HepG2 (cell line): Measurements from ENCODE around the gene EEF2. TPM values are rescaled to one million over a fixed set of nuclear protein-coding genes. Genes with fewer than 3 reads are reported as not detected.

Experiments used
- ATAC-seq: fragments of 200-7000 bp; cut with Tn5 transposase; 3 replicates; pipeline ENCODE4 v1.9.1; 2020; ENCODE audit warnings: mild to moderate bottlenecking, moderate library complexity
- BruUV-seq: library from RNA; stranded (reverse); fragments of 400-500 nt; replicated peaks from 2 replicates; lab custom pipeline; 2021; lab: Mats Ljungman, UMichigan
- CTCF ChIA-PET: fragments of 300-600 bp; formaldehyde crosslinking; extraction: SDS; loops from one replicate; lab custom pipeline; 2021; ENCODE audit warnings: low total read pairs, inconsistent platforms, low intra/inter-chr PET ratio; lab: Yijun Ruan, JAX
- POLR2A ChIA-PET: fragments of 350-600 bp; sonication (Branson Sonifier 250); formaldehyde crosslinking; loops from one replicate; lab custom pipeline; 2020; ENCODE audit warnings: antibody characterized with exemption, inconsistent platforms; lab: Yijun Ruan, JAX
- DNase-seq: peaks from one replicate; pipeline ENCODE4 v3.0.0-alpha.2; 2015; ENCODE audit warnings: low spot score
- FAIRE-seq: peaks from 3 replicates; lab custom pipeline; 2011; peaks lifted over from hg19 to GRCh38; lab: Jason Lieb, UNC
- H2AFZ ChIP-seq: one replicate; pipeline ENCODE4 v1.6.1; 2011; ENCODE audit warnings: low read length, inconsistent platforms
- H3K27ac ChIP-seq: fragments of 300-600 bp; 3 replicates; pipeline ENCODE4 v1.8.0; 2011; ENCODE audit warnings: mixed run types, mild to moderate bottlenecking, mixed read lengths, low read length, inconsistent platforms; ENCODE audit not compliant: insufficient read depth; ENCODE audit errors: extremely low read length
- H3K27me3 ChIP-seq, 2 experiments: fragments of 200-600 bp in 1 of 2; 2 replicates in 1 of 2; 3 replicates in 1 of 2; pipeline versions ENCODE4 v1.6.0 to v1.8.0; 2011; ENCODE audit warnings: low read length in 2 of 2, mild to moderate bottlenecking in 2 of 2, moderate library complexity in 2 of 2, inconsistent platforms in 1 of 2; ENCODE audit not compliant: insufficient read depth in 2 of 2, control insufficient read depth in 1 of 2
- H3K36me3 ChIP-seq, 2 experiments: fragments of 200-600 bp in 1 of 2; replicated peaks in 1 of 2; 2 replicates in 1 of 2; 3 replicates in 1 of 2; pipeline versions ENCODE4 v1.5.1 to v1.8.0; 2011; ENCODE audit warnings: low read length in 2 of 2, inconsistent platforms in 1 of 2; ENCODE audit not compliant: insufficient read depth in 2 of 2, control insufficient read depth in 1 of 2
- H3K4me1 ChIP-seq: 2 replicates; pipeline ENCODE4 v1.5.1; 2012; ENCODE audit warnings: low read length, inconsistent platforms; ENCODE audit not compliant: insufficient read depth
- H3K4me2 ChIP-seq: 2 replicates; pipeline ENCODE4 v1.6.0; 2011; ENCODE audit warnings: low read depth, low read length, inconsistent platforms
- H3K4me3 ChIP-seq, 3 experiments: fragments of 200-600 bp in 1 of 3; sonication (generic), shearing (Covaris generic) in 1 of 3; replicated peaks in 1 of 3; 2 replicates each; pipeline ENCODE4 v1.5.1; 2011 to 2016; ENCODE audit warnings: low read length in 3 of 3, inconsistent platforms in 2 of 3, low read depth in 2 of 3, mild to moderate bottlenecking in 2 of 3, control low read depth in 1 of 3, mixed read lengths in 1 of 3; ENCODE audit not compliant: insufficient read depth in 1 of 3
- H3K79me2 ChIP-seq: one replicate; pipeline ENCODE4 v1.6.1; 2011; ENCODE audit warnings: low read length, inconsistent platforms; ENCODE audit not compliant: insufficient read depth
- H3K9ac ChIP-seq: 2 replicates; pipeline ENCODE4 v1.6.0; 2011; ENCODE audit warnings: mild to moderate bottlenecking, low read depth, low read length, inconsistent platforms; ENCODE audit not compliant: insufficient read depth
- H3K9me3 ChIP-seq: 2 replicates; pipeline ENCODE4 v1.5.1; 2012; ENCODE audit warnings: mild to moderate bottlenecking, low read length
- H4K20me1 ChIP-seq: 2 replicates; pipeline ENCODE4 v1.6.0; 2011; ENCODE audit warnings: inconsistent platforms, mild to moderate bottlenecking, low read length, moderate library complexity; ENCODE audit not compliant: insufficient read depth
- CSRNP2 ChIP-seq: sonication (generic); formaldehyde crosslinking; conservative IDR thresholded peaks from 2 replicates; pipeline ENCODE4 v1.8.0; 2022; ENCODE audit warnings: low read depth, missing genetic modification reagents
- FOXJ3 ChIP-seq: sonication (generic); formaldehyde crosslinking; IDR thresholded peaks from 2 replicates; pipeline ENCODE4 v1.4.0; 2020; ENCODE audit warnings: missing genetic modification reagents, mild to moderate bottlenecking, borderline replicate concordance
- IRF9 ChIP-seq: sonication (generic); formaldehyde crosslinking; IDR thresholded peaks from 2 replicates; pipeline ENCODE4 v1.8.0; 2022; ENCODE audit warnings: missing genetic modification reagents, mild to moderate bottlenecking, borderline replicate concordance
- NFATC3 ChIP-seq: sonication (generic); formaldehyde crosslinking; IDR thresholded peaks from 2 replicates; pipeline ENCODE4 v1.5.1; 2020; ENCODE audit warnings: mild to moderate bottlenecking, missing genetic modification reagents
- POLR2A ChIP-seq, 2 experiments: IDR thresholded peaks; 2 replicates each; pipeline ENCODE4 v1.6.1; 2011; ENCODE audit warnings: low read depth in 2 of 2, low read length in 2 of 2, mild to moderate bottlenecking in 1 of 2, moderate library complexity in 1 of 2; ENCODE audit not compliant: insufficient read depth in 1 of 2
- POLR2AphosphoS2 ChIP-seq: IDR thresholded peaks from 2 replicates; pipeline ENCODE4 v1.6.1; 2011; ENCODE audit warnings: low read depth, low read length, improper control_type of control experiment
- POLR2G ChIP-seq: fragments of 200-400 bp; formaldehyde crosslinking; IDR thresholded peaks from 2 replicates; pipeline ENCODE4 v1.6.1; 2018; ENCODE audit warnings: mild to moderate bottlenecking, low read depth, low read length, moderate library complexity
- PRPF4 ChIP-seq: fragments of 200-400 bp; formaldehyde crosslinking; IDR thresholded peaks from 2 replicates; pipeline ENCODE4 v1.6.1; 2016; ENCODE audit warnings: low read length, low read depth; ENCODE audit not compliant: poor library complexity, severe bottlenecking
- RAD21 ChIP-seq: fragments of 450-650 bp; formaldehyde crosslinking; IDR thresholded peaks from 2 replicates; pipeline ENCODE4 v1.5.0; 2020; ENCODE audit warnings: mild to moderate bottlenecking
- RBFOX2 ChIP-seq: fragments of 200-400 bp; formaldehyde crosslinking; IDR thresholded peaks from 2 replicates; pipeline ENCODE4 v1.6.1; 2017; ENCODE audit warnings: low read depth, mild to moderate bottlenecking, low read length
- RBM22 ChIP-seq: fragments of 200-400 bp; formaldehyde crosslinking; optimal IDR thresholded peaks from 2 replicates; pipeline ENCODE3; 2017; ENCODE audit warnings: mild to moderate bottlenecking, low read length, moderate library complexity
- RFXANK ChIP-seq: IDR thresholded peaks from 2 replicates; pipeline ENCODE4 v1.6.1; 2016
- TCF12 ChIP-seq, 2 experiments: fragments of 450-650 bp in 1 of 2; sonication (generic) in 1 of 2; formaldehyde crosslinking in 1 of 2; IDR thresholded peaks; 2 replicates each; pipeline versions ENCODE4 v1.6.1 to v1.8.0; 2017 to 2022; ENCODE audit warnings: antibody characterized with exemption in 1 of 2, mild to moderate bottlenecking in 1 of 2, missing genetic modification reagents in 1 of 2, moderate library complexity in 1 of 2
- TEAD3 ChIP-seq: optimal IDR thresholded peaks from 2 replicates; pipeline ENCODE3; 2016; ENCODE audit warnings: borderline replicate concordance
- ZBTB7B ChIP-seq: sonication (generic); formaldehyde crosslinking; IDR thresholded peaks from 2 replicates; pipeline ENCODE4 v1.4.0; 2020; ENCODE audit warnings: missing genetic modification reagents
- ZFAT ChIP-seq: sonication (generic); formaldehyde crosslinking; conservative IDR thresholded peaks from 2 replicates; pipeline ENCODE4 v1.8.1; 2023; ENCODE audit warnings: missing genetic modification reagents, inconsistent platforms
- ZFX ChIP-seq: sonication (generic); formaldehyde crosslinking; IDR thresholded peaks from 2 replicates; pipeline ENCODE4 v1.4.0; 2020; ENCODE audit warnings: mild to moderate bottlenecking, low read depth, missing genetic modification reagents, moderate library complexity
- ZNF512B ChIP-seq: sonication (generic); formaldehyde crosslinking; IDR thresholded peaks from 2 replicates; pipeline ENCODE4 v1.5.1; 2020; ENCODE audit warnings: missing genetic modification reagents, mild to moderate bottlenecking, borderline replicate concordance
- ZSCAN30 ChIP-seq: sonication (generic); formaldehyde crosslinking; IDR thresholded peaks from 2 replicates; pipeline ENCODE4 v1.5.0; 2020; ENCODE audit warnings: mild to moderate bottlenecking, missing genetic modification reagents
- WGBS: methylation state at CpG from one replicate; pipeline ENCODE4 v1.1.6; 2017; ENCODE audit warnings: low lambda C conversion rate; 5-methylcytosine and 5-hydroxymethylcytosine counted together
- in situ Hi-C: cut with HindIII; loops from 2 replicates; pipeline ENCODE4 v1.10.0; 2017; ENCODE audit warnings: low pct_unique_long_range_greater_than_20kb; ENCODE audit not compliant: extremely low pct_ligation_motif_present
- intact Hi-C: fragments of 100-400 bp; cut with micrococcal nuclease; formaldehyde crosslinking; loops from one replicate; pipeline ENCODE4 v1.10.0; 2022; ENCODE audit not compliant: unreplicated experiment
- polyA plus RNA-seq, 8 experiments: library from polyadenylated mRNA; depleted of rRNA in 3 of 8; stranded (reverse) in 7 of 8; unstranded in 1 of 8; fragments of >200 nt; fragmentation: Illumina TruSeq in 4 of 8; extraction: Trizol in 4 of 8; gene quantifications; 2 replicates each; pipeline versions ENCODE4 v1.2.1 to v1.2.3, GENCODE V29; 2011 to 2016; ENCODE audit warnings: low read depth in 4 of 8, missing spikeins in 1 of 8, mixed read lengths in 1 of 8; ENCODE audit not compliant: insufficient read depth in 1 of 8
- total RNA-seq, 5 experiments: library from RNA; depleted of rRNA; stranded (reverse); fragments of >200 nt; fragmentation: Illumina TruSeq; extraction: Trizol; gene quantifications; 2 replicates each; pipeline ENCODE4 v1.2.3, GENCODE V29; 2016; ENCODE audit warnings: low read depth in 1 of 5

EEF2 gene
- total and polyA plus RNA-seq, 2 of the 13 experiments (the other 11 are each of a cell fraction or from before 2014, with no cell fraction given) = 1,441 to 1,777 TPM

GRCh38 chr19:3976495-3977241, 8.6 kb downstream of the EEF2 start:
- 100% methylated on average over 11 of the region's 29 CpGs for WGBS
- Histone ChIP-seq H3K4me3 (no peak overlapping the region), H3K4me2 (no peak overlapping the region), H3K9me3 (no peaks in the 10 kb centered on the region), H4K20me1 (peaks cover 62% of the 10 kb centered on the region), H3K4me1 (peaks cover 12% of the 10 kb centered on the region), H3K79me2 (peaks cover 14% of the 10 kb centered on the region), H3K27me3 (no peaks in the 10 kb centered on the region), H3K27ac (no peak overlapping the region), H3K36me3 (peaks cover 50 to 58% of the 10 kb centered on the region in 2 experiments), H3K9ac (no peak overlapping the region), H2AFZ (no peak overlapping the region)
- ChIA-PET POLR2A (interaction anchor here (2.8 kb wide), 1 partner anchor 9 kb away, joined by 15 read pairs; the partner anchor contains the start of gene EEF2), CTCF (no interaction called here)
- in situ Hi-C loops (no loop called here), intact Hi-C loops (no loop called here)
- DNase-seq (no peak), FAIRE-seq (no peak), ATAC-seq (peak; percentile 9)
- BruUV-seq = TSS peak; percentile 36
- TF ChIP-seq IRF9 (no peak), ZFAT (CRISPR knock-in tag) (no peak), PRPF4 (peak; percentile 12), RBFOX2 (peak; percentile 81), POLR2G (peak; percentile 55), RBM22 (peak; percentile 82), POLR2A (IDR thresholded peaks at IDR 0.05; ENCODE audit: insufficient read depth in 1 of 2, low read depth in 2 of 2, low read length in 2 of 2) (0 out of 4 replicates have a peak, but pooled peaks of 1 of the 2 experiments have one; percentile 53), FOXJ3 (no peak), CSRNP2 (CRISPR knock-in tag) (no peak), RAD21 (CRISPR knock-in tag) (peak; percentile 38; the same call in 1 of the 2 replicates), ZNF512B (CRISPR knock-in tag) (no peak), TEAD3 (CRISPR knock-in tag) (no peak), RFXANK (CRISPR knock-in tag) (no peak), ZBTB7B (CRISPR knock-in tag) (no peak), ZFX (0 out of 2 replicates have a peak, but pooled peaks have one; percentile 4), TCF12 (IDR thresholded peaks at IDR 0.05) (no peak), TCF12 (CRISPR knock-in tag; IDR thresholded peaks at IDR 0.05) (no peak), POLR2AphosphoS2 (peak; percentile 0; the same call in 1 of the 2 replicates), ZSCAN30 (CRISPR knock-in tag) (no peak), NFATC3 (CRISPR knock-in tag) (no peak)
